Liver (tissue), 9 donors: ENCODE data around the gene CUTA. TPM values are rescaled to one million over a fixed set of nuclear protein-coding genes. Genes with fewer than 3 reads are reported as not detected.
A peak's percentile ranks its signal among the peaks of the same experiment; 100 is the strongest.

Experiments used
- DNase-seq: peaks from one replicate; pipeline ENCODE4 v3.0.0-alpha.2; 2017; ENCODE audit warnings: low spot score
- H3K27ac ChIP-seq, 2 donors: one replicate each; pipeline ENCODE4 v1.7.0; 2013; ENCODE audit warnings: inconsistent platforms in 2 of 2, low read length in 2 of 2, control low read depth in 1 of 2, low read depth in 1 of 2, mild to moderate bottlenecking in 1 of 2
- H3K27me3 ChIP-seq, 4 donors: one replicate each; pipeline versions ENCODE4 v1.6.1 to v1.7.0; 2013; ENCODE audit warnings: low read length in 3 of 4, inconsistent platforms in 1 of 4, mild to moderate bottlenecking in 1 of 4, moderate library complexity in 1 of 4; ENCODE audit not compliant: control insufficient read depth in 4 of 4, insufficient read depth in 4 of 4
- H3K36me3 ChIP-seq, 4 donors: one replicate each; pipeline versions ENCODE4 v1.6.1 to v1.7.0; 2013; ENCODE audit warnings: low read length in 3 of 4, mild to moderate bottlenecking in 3 of 4, low read depth in 1 of 4, moderate library complexity in 1 of 4; ENCODE audit not compliant: control insufficient read depth in 4 of 4, insufficient read depth in 3 of 4
- H3K4me1 ChIP-seq, 4 donors: one replicate each; pipeline versions ENCODE4 v1.6.1 to v1.7.0; 2013; ENCODE audit warnings: low read length in 3 of 4, mild to moderate bottlenecking in 3 of 4, moderate library complexity in 1 of 4; ENCODE audit not compliant: control insufficient read depth in 4 of 4, insufficient read depth in 4 of 4
- H3K4me3 ChIP-seq, 3 donors: one replicate each; pipeline versions ENCODE4 v1.6.1 to v1.7.0; 2013; ENCODE audit warnings: low read length in 3 of 3, control low read depth in 1 of 3, low read depth in 1 of 3, mild to moderate bottlenecking in 1 of 3
- H3K9ac ChIP-seq, 2 donors: one replicate each; pipeline ENCODE4 v1.7.0; 2013; ENCODE audit warnings: low read length in 2 of 2, mild to moderate bottlenecking in 2 of 2, moderate library complexity in 2 of 2, control low read depth in 1 of 2, low read depth in 1 of 2
- H3K9me3 ChIP-seq, 4 donors: one replicate each; pipeline versions ENCODE4 v1.6.1 to v1.7.0; 2013; ENCODE audit warnings: low read length in 3 of 4; ENCODE audit not compliant: control insufficient read depth in 4 of 4
- ATF3 ChIP-seq: IDR thresholded peaks from 2 replicates; pipeline ENCODE4 v1.6.1; 2016; ENCODE audit warnings: antibody characterized with exemption
- CTCF ChIP-seq: fragments of 150-350 bp; IDR thresholded peaks from 2 replicates; pipeline ENCODE4 v1.5.1; 2017; ENCODE audit warnings: improper control_type of control experiment, low read depth, low read length; ENCODE audit not compliant: missing input control
- EGR1 ChIP-seq, 2 donors: IDR thresholded peaks; 2 replicates each; pipeline ENCODE4 v1.6.1; 2016 to 2018; ENCODE audit warnings: antibody characterized with exemption in 2 of 2, low read depth in 2 of 2
- FOXA1 ChIP-seq: IDR thresholded peaks from 2 replicates; pipeline ENCODE4 v1.6.1; 2016; ENCODE audit warnings: antibody characterized with exemption
- FOXA2 ChIP-seq: IDR thresholded peaks from 2 replicates; pipeline ENCODE4 v1.6.1; 2016; ENCODE audit warnings: antibody characterized with exemption
- HNF4A ChIP-seq, 2 donors: conservative IDR thresholded peaks; 2 replicates each; pipeline ENCODE4 v1.6.1; 2016; ENCODE audit warnings: antibody characterized with exemption in 2 of 2, mild to moderate bottlenecking in 2 of 2
- HNF4G ChIP-seq: IDR thresholded peaks from 2 replicates; pipeline ENCODE4 v1.6.1; 2016; ENCODE audit warnings: antibody characterized with exemption
- NR2F2 ChIP-seq: IDR thresholded peaks from 2 replicates; pipeline ENCODE4 v1.6.1; 2016; ENCODE audit warnings: antibody characterized with exemption
- RAD21 ChIP-seq, 2 donors: IDR thresholded peaks; 2 replicates each; pipeline ENCODE4 v1.6.1; 2016; ENCODE audit warnings: antibody characterized with exemption in 2 of 2, mild to moderate bottlenecking in 2 of 2
- REST ChIP-seq: IDR thresholded peaks from 2 replicates; pipeline ENCODE4 v1.6.1; 2016; ENCODE audit warnings: antibody characterized with exemption, mild to moderate bottlenecking
- RXRA ChIP-seq, 2 donors: IDR thresholded peaks; 2 replicates each; pipeline ENCODE4 v1.6.1; 2017 to 2018; ENCODE audit warnings: antibody characterized with exemption in 2 of 2, mild to moderate bottlenecking in 1 of 2
- SP1 ChIP-seq: IDR thresholded peaks from 2 replicates; pipeline ENCODE4 v1.6.1; 2018; ENCODE audit warnings: antibody characterized with exemption, mild to moderate bottlenecking
- TAF1 ChIP-seq: conservative IDR thresholded peaks from 2 replicates; pipeline ENCODE4 v1.6.1; 2016; ENCODE audit warnings: antibody characterized with exemption, mild to moderate bottlenecking
- ZBTB33 ChIP-seq: IDR thresholded peaks from 2 replicates; pipeline ENCODE4 v1.6.1; 2016; ENCODE audit warnings: antibody characterized with exemption
- WGBS: extraction: QIAGEN DNeasy Blood & Tissue Kit; methylation state at CpG from one replicate; pipeline ENCODE4 v1.1.7; 2013; 5-methylcytosine and 5-hydroxymethylcytosine counted together
- polyA plus RNA-seq, 2 donors: library from polyadenylated mRNA; stranded (reverse) in 1 of 2; unstranded in 1 of 2; fragments of 200-250 nt in 1 of 2; fragments of >200 nt in 1 of 2; fragmentation: Nextera tagmentation in 1 of 2; extraction: Ambion mirVana in 1 of 2; gene quantifications; one replicate each; pipeline versions ENCODE4 v1.2.1 to v1.2.3, GENCODE V29; 2013 to 2015
- total RNA-seq, 2 donors: library from RNA; depleted of rRNA; stranded (reverse); fragments of >200 nt; gene quantifications; one replicate each; pipeline ENCODE4 v1.2.3, GENCODE V29; 2014
- TF ChIP-seq, protein P1 (sequence below): IDR thresholded peaks from 2 replicates; pipeline ENCODE4 v1.6.1; 2016; ENCODE audit warnings: antibody characterized with exemption
- donor health status: healthy.
- donor health status: healthy.
- donor health status: healthy.
- donor health status: healthy.
- donor health status: healthy.

CUTA gene
- total and polyA plus RNA-seq, 4 donors: 33.1 to 164 (median 93.2) TPM

DNA sequence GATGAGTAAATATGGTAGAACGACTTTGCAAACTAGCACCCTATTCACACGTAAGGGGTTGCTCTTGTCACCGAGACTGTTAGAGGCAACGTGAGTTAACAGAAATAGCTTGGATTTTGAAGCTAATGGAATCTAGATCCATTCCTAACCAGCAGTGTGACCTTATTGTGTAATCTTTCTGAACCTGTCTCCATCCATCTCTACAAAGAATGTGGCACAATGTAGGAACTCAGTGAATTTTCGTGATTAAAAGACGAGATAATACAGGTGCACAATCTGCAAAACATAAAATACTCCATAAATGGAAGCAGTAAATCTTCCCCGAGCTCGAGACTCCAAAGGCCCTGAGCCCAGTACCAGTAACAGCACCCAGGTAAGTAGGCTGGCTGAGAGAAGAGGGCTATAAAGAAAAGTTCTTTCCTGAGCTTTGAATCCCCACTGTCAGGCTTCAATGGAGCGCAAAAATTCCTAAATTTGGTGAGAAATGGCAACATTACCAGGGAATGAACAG lies 27.1 kb downstream of the CUTA start:
- Histone ChIP-seq H3K27me3 (no peaks in the 10 kb centered on the region), H3K27ac (peak overlapping the region; percentile 78 to 81), H3K9ac (peak overlapping the region in 1 of 2 donors; percentile 46), H3K36me3 (no peaks in the 10 kb centered on the region), H3K9me3 (no peaks in the 10 kb centered on the region), H3K4me1 (peaks cover 0 to 10% (median 8%) of the 10 kb centered on the region in 4 donors), H3K4me3 (no peak overlapping the region)
- WGBS: 83% methylated on average over 9 of the region's 9 CpGs
- no peak for DNase-seq
- TF ChIP-seq ATF3 (no peak), REST (no peak), FOXA2 (no peak), ZBTB33 (no peak), TAF1 (no peak), SP1 (no peak), EGR1 (IDR thresholded peaks at IDR 0.05; ENCODE audit: low read depth in 2 of 2) (no peak), RAD21 (IDR thresholded peaks at IDR 0.05) (no peak), HNF4A (conservative IDR thresholded peaks at IDR 0.05) (no peak), NR2F2 (no peak), CTCF (no peak), FOXA1 (no peak), RXRA (IDR thresholded peaks at IDR 0.05) (no peak), HNF4G (no peak)
- TF ChIP-seq, protein P1, sequence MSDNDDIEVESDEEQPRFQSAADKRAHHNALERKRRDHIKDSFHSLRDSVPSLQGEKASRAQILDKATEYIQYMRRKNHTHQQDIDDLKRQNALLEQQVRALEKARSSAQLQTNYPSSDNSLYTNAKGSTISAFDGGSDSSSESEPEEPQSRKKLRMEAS: no peak

DNA sequence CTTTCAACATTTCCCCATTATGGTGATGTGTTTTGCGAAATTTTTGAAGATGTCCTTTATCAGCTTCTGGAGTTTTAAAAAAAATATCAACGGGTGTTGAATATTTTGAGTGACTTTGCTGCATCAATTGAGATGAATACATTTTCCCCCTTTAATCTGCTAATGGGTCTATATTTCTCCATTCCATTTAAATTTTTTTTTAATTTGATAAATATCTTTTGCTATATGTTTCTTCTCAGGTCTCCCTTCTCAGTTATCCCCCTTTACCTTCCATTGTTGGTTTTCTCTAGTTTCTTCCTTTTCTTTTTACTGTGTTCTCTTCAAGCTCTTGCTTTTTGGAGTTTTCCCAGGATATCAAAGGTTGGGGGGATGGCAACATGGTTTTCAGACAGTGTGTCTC lies 27.7 kb downstream of the CUTA start:
- Histone ChIP-seq H3K27me3 (no peaks in the 10 kb centered on the region), H3K4me3 (no peak overlapping the region), H3K9ac (no peak overlapping the region), H3K9me3 (no peaks in the 10 kb centered on the region), H3K4me1 (peaks cover 0 to 10% (median 8%) of the 10 kb centered on the region in 4 donors), H3K27ac (no peak overlapping the region), H3K36me3 (no peaks in the 10 kb centered on the region)
- 90% methylated on average over 2 of the region's 2 CpGs for WGBS
- TF ChIP-seq EGR1 (IDR thresholded peaks at IDR 0.05; ENCODE audit: low read depth in 2 of 2) (no peak), HNF4G (no peak), FOXA1 (no peak)
- no peak for DNase-seq
